ENCODE results near the gene FGGY. TPM values are rescaled to one million over a fixed set of nuclear protein-coding genes. Genes with fewer than 3 reads are reported as not detected.

Gene FGGY
- total and polyA plus RNA-seq, 7 experiments from 2014 or later = 2.5 to 15.2 (median 11.2) TPM

DNA sequence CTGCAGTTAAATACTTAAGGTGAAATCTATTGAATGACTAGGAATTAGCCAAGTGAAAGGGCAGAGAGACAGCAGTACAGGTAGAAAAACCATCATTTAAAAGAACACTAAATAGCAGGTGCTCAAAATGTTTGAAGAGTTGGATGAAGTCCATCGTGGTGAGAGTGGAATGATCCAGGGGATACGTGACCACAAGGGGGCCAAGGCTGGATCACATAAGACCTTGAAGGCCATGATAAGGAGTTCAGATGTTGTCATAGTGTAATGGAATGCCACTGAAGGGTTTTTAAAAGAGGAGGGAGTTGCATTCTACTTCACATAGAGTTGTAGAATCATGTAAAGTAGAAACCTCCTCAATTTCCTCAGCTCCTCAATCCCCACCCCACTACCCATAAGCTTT lies 483.1 kb downstream of the FGGY start:
- DNase-seq = no peak
- Mint-ChIP-seq H3K27ac (no peak overlapping the region), H3K4me1 (no peaks in the 10 kb centered on the region), H3K4me3 (no peak overlapping the region), H3K27me3 (peaks cover 0 to 20% (median 0%) of the 10 kb centered on the region in 5 donors), H3K36me3 (peaks cover 0 to 4% (median 0%) of the 10 kb centered on the region in 5 donors), H3K9me3 (no peaks in the 10 kb centered on the region)
- Histone ChIP-seq H3K27me3 (ENCODE audit: control insufficient read depth in 2 of 2, insufficient read depth in 2 of 2, low read length in 2 of 2) (no peaks in the 10 kb centered on the region), H3K9me3 (ENCODE audit: control insufficient read depth in 2 of 3, low read length in 3 of 3) (no peaks in the 10 kb centered on the region), H3K36me3 (ENCODE audit: control insufficient read depth in 2 of 3, insufficient read depth in 3 of 3, low read length in 3 of 3) (no peaks in the 10 kb centered on the region), H3K4me1 (ENCODE audit: control insufficient read depth in 2 of 2, insufficient read depth in 2 of 2, low read length in 2 of 2) (no peaks in the 10 kb centered on the region), H3K27ac (ENCODE audit: low read depth, low read length) (no peak overlapping the region), H3K4me3 (ENCODE audit: low read length) (no peak overlapping the region)
- no peak for ATAC-seq
- POLR2A ChIA-PET = interaction anchor here (0.6 kb wide), 1 partner anchor 811 kb away, joined by 6 read pairs; no protein-coding TSS in a partner anchor
- intact Hi-C loops (cut with micrococcal nuclease) = loop anchor here in 1 of 2 donors (1.0 to 10.0 kb wide), 2 partner anchors 65 to 167 kb away; no protein-coding TSS in a partner anchor
- CTCF ChIA-PET = no interaction called here

- H3K27ac ChIP-seq (ENCODE audit: low read depth, low read length) = no peak overlapping the region
- ChIA-PET CTCF (no interaction called here), POLR2A (no interaction called here)
- no peak overlapping the region for H3K4me3 ChIP-seq (ENCODE audit: low read length)
- no peaks in the 10 kb centered on the region for H3K36me3 ChIP-seq (ENCODE audit: control insufficient read depth in 2 of 3, insufficient read depth in 3 of 3, low read length in 3 of 3)
- Mint-ChIP-seq H3K27me3 (peaks cover 7 to 17% (median 8%) of the 10 kb centered on the region in 5 donors), H3K4me3 (no peak overlapping the region), H3K9me3 (peaks cover 6 to 40% (median 24%) of the 10 kb centered on the region in 11 donors), H3K36me3 (peaks cover 1 to 22% (median 8%) of the 10 kb centered on the region in 5 donors), H3K4me1 (peaks cover 0 to 8% (median 4%) of the 10 kb centered on the region in 7 donors), H3K27ac (no peak overlapping the region)
- no peak for DNase-seq
- H3K9me3 ChIP-seq (ENCODE audit: control insufficient read depth in 2 of 3, low read length in 3 of 3) = peaks cover 0 to 11% (median 0%) of the 10 kb centered on the region in 3 experiments
- intact Hi-C loops (cut with micrococcal nuclease) = loop anchor here in 1 of 2 donors (10.0 kb wide), 1 partner anchor 56 kb away; no protein-coding TSS in a partner anchor
- H3K27me3 ChIP-seq (ENCODE audit: control insufficient read depth in 2 of 2, insufficient read depth in 2 of 2, low read length in 2 of 2) = no peaks in the 10 kb centered on the region
- ATAC-seq = no peak
- no peaks in the 10 kb centered on the region for H3K4me1 ChIP-seq (ENCODE audit: control insufficient read depth in 2 of 2, insufficient read depth in 2 of 2, low read length in 2 of 2)
These were observed 491.9 kb downstream of the FGGY start for GRCh38 chr1:59788825-59789224.

DNA sequence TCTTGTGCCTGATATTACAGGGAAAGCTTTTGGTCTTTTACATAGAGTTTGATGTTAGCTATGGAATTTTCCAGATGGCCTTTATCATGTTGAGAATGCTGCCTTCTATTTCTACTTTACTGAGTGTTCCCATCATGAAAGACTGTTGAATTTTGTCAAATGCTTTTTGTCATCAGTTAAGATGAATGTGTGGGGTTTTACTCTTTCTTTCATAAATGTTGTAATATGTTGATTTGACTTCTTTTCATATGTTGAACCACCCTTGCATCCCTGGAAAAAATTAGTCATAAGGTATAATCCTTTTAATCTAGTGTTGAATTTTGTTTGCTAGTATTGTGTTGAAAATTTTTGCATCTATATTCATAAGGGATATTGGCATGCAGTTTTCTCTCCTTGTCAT lies 501.7 kb downstream of the FGGY start:
- Histone ChIP-seq H3K4me1 (ENCODE audit: control insufficient read depth in 2 of 2, insufficient read depth in 2 of 2, low read length in 2 of 2) (no peaks in the 10 kb centered on the region), H3K36me3 (ENCODE audit: control insufficient read depth in 2 of 3, insufficient read depth in 3 of 3, low read length in 3 of 3) (no peaks in the 10 kb centered on the region), H3K9me3 (ENCODE audit: control insufficient read depth in 2 of 3, low read length in 3 of 3) (no peaks in the 10 kb centered on the region), H3K27me3 (ENCODE audit: control insufficient read depth in 2 of 2, insufficient read depth in 2 of 2, low read length in 2 of 2) (no peaks in the 10 kb centered on the region), H3K4me3 (ENCODE audit: low read length) (no peak overlapping the region), H3K27ac (ENCODE audit: low read depth, low read length) (no peak overlapping the region)
- H3K4me1 Mint-ChIP-seq = peaks cover 0 to under 1% (median 0%) of the 10 kb centered on the region in 7 donors
- CTCF ChIA-PET = no interaction called here
- peaks cover 0 to 3% (median 0%) of the 10 kb centered on the region in 5 donors for H3K36me3 Mint-ChIP-seq
- H3K9me3 Mint-ChIP-seq = peaks cover 3 to 24% (median 10%) of the 10 kb centered on the region in 11 donors
- POLR2A ChIA-PET = no interaction called here
- H3K4me3 Mint-ChIP-seq = no peak overlapping the region
- no peak overlapping the region for H3K27ac Mint-ChIP-seq
- DNase-seq (no peak), ATAC-seq (no peak)
- intact Hi-C loops (cut with micrococcal nuclease) = no loop called here
- peaks cover 0 to 33% (median 18%) of the 10 kb centered on the region in 5 donors for H3K27me3 Mint-ChIP-seq

DNA sequence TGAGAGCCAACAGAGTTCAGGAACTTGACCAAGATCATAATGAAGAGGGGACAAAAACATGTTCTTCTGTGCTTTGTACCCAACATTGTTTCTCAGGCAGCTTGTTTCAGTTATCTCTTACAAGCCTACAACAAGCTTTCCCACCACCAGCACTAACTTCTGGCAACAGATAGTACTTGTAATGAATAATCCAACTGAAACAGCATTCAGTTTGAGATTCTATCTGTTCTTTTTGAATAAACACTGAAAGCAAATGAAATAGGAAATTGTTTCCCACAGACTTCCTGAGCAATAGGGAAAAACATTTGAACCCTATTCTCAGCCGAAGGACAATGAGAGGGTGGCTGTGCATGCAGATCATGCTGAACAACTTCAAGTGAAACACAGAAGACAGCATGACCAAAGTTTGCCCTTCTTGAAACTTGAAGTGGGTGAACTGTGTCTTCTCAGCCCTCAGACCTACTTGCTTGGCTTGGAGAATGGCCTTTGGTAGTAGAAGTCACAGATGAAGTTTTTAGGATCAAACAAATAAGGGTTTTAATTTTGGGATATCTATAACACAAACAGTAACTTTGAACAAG lies 506.7 kb downstream of the FGGY start:
- DNase-seq (no peak), ATAC-seq (no peak)
- Mint-ChIP-seq H3K4me1 (no peaks in the 10 kb centered on the region), H3K27ac (no peak overlapping the region), H3K9me3 (peaks cover 0 to 5% (median 0%) of the 10 kb centered on the region in 11 donors), H3K4me3 (no peak overlapping the region), H3K36me3 (no peaks in the 10 kb centered on the region), H3K27me3 (peaks cover under 1 to 20% (median 17%) of the 10 kb centered on the region in 5 donors)
- intact Hi-C loops (cut with micrococcal nuclease) = no loop called here
- H3K4me1 ChIP-seq (ENCODE audit: control insufficient read depth in 2 of 2, insufficient read depth in 2 of 2, low read length in 2 of 2) = no peaks in the 10 kb centered on the region
- no peaks in the 10 kb centered on the region for H3K36me3 ChIP-seq (ENCODE audit: control insufficient read depth in 2 of 3, insufficient read depth in 3 of 3, low read length in 3 of 3)
- no peaks in the 10 kb centered on the region for H3K27me3 ChIP-seq (ENCODE audit: control insufficient read depth in 2 of 2, insufficient read depth in 2 of 2, low read length in 2 of 2)
- CTCF ChIA-PET = interaction anchor here (0.9 kb wide), 1 partner anchor 44 kb away, joined by 3 read pairs; no protein-coding TSS in a partner anchor
- POLR2A ChIA-PET = no interaction called here
- no peak overlapping the region for H3K27ac ChIP-seq (ENCODE audit: low read depth, low read length)
- no peaks in the 10 kb centered on the region for H3K9me3 ChIP-seq (ENCODE audit: control insufficient read depth in 2 of 3, low read length in 3 of 3)
- no peak overlapping the region for H3K4me3 ChIP-seq (ENCODE audit: low read length)

DNA sequence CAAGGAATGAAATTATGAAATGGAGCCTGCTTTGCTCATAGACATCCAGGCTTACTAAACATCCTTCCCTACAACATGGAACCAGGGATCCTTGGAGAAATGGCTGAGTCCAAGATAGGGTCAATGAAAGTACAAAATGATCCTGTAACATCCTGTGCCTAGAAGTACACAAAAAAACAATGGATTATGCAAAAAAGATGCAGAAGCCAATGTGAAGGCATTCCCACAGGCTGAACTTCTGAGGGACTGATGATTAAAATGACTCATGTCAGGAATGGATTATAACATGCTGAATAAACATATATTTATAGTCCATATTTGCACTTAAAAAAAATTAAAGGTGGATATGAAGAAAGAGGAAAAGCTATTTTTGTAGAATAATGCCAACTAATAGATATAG lies 507.4 kb downstream of the FGGY start:
- H3K9me3 Mint-ChIP-seq = peaks cover 0 to 5% (median 0%) of the 10 kb centered on the region in 11 donors
- CTCF ChIA-PET = no interaction called here
- H3K4me3 Mint-ChIP-seq = no peak overlapping the region
- DNase-seq (no peak), ATAC-seq (no peak)
- H3K36me3 ChIP-seq (ENCODE audit: control insufficient read depth in 2 of 3, insufficient read depth in 3 of 3, low read length in 3 of 3) = no peaks in the 10 kb centered on the region
- H3K27me3 ChIP-seq (ENCODE audit: control insufficient read depth in 2 of 2, insufficient read depth in 2 of 2, low read length in 2 of 2) = no peaks in the 10 kb centered on the region
- no peaks in the 10 kb centered on the region for H3K4me1 Mint-ChIP-seq
- H3K27ac Mint-ChIP-seq = no peak overlapping the region
- no peaks in the 10 kb centered on the region for H3K9me3 ChIP-seq (ENCODE audit: control insufficient read depth in 2 of 3, low read length in 3 of 3)
- intact Hi-C loops (cut with micrococcal nuclease) = no loop called here
- peaks cover 6 to 26% (median 17%) of the 10 kb centered on the region in 5 donors for H3K27me3 Mint-ChIP-seq
- H3K4me1 ChIP-seq (ENCODE audit: control insufficient read depth in 2 of 2, insufficient read depth in 2 of 2, low read length in 2 of 2) = no peaks in the 10 kb centered on the region
- POLR2A ChIA-PET = interaction anchor here (0.6 kb wide), 1 partner anchor 1100 kb away, joined by 4 read pairs; no protein-coding TSS in a partner anchor
- H3K27ac ChIP-seq (ENCODE audit: low read depth, low read length) = no peak overlapping the region
- no peaks in the 10 kb centered on the region for H3K36me3 Mint-ChIP-seq
- H3K4me3 ChIP-seq (ENCODE audit: low read length) = no peak overlapping the region

DNA sequence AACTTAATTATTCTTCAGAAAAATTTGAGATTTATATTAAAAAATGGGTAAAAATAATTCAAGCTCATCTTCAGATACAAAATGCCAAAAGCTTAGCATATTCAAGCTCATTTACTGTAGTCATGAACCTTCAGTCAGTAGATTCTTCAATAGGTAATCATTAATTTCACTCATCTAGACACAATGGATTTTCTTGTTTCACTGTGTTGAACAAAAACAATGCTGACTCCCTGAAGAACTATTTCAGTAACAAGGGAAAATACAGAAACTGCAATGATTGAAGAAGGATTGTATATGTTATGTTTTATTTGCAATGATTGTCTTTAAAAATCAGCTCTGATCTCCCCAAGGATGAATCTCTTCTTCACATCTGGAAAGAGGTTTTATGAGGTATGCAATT lies 508.7 kb downstream of the FGGY start:
- intact Hi-C loops (cut with micrococcal nuclease) = no loop called here
- Histone ChIP-seq H3K4me1 (ENCODE audit: control insufficient read depth in 2 of 2, insufficient read depth in 2 of 2, low read length in 2 of 2) (no peaks in the 10 kb centered on the region), H3K27ac (ENCODE audit: low read depth, low read length) (no peak overlapping the region), H3K9me3 (ENCODE audit: control insufficient read depth in 2 of 3, low read length in 3 of 3) (no peaks in the 10 kb centered on the region), H3K36me3 (ENCODE audit: control insufficient read depth in 2 of 3, insufficient read depth in 3 of 3, low read length in 3 of 3) (no peaks in the 10 kb centered on the region), H3K27me3 (ENCODE audit: control insufficient read depth in 2 of 2, insufficient read depth in 2 of 2, low read length in 2 of 2) (no peaks in the 10 kb centered on the region), H3K4me3 (ENCODE audit: low read length) (no peak overlapping the region)
- peaks cover 0 to 5% (median 0%) of the 10 kb centered on the region in 11 donors for H3K9me3 Mint-ChIP-seq
- no peaks in the 10 kb centered on the region for H3K4me1 Mint-ChIP-seq
- no peak for DNase-seq
- peaks cover 11 to 37% (median 21%) of the 10 kb centered on the region in 5 donors for H3K27me3 Mint-ChIP-seq
- no peak overlapping the region for H3K27ac Mint-ChIP-seq
- POLR2A ChIA-PET = interaction anchor here (0.7 kb wide), 1 partner anchor 1263 kb away, joined by 4 read pairs; no protein-coding TSS in a partner anchor
- H3K4me3 Mint-ChIP-seq = no peak overlapping the region
- no peak for ATAC-seq
- CTCF ChIA-PET = interaction anchor here (0.6 to 0.7 kb wide), 2 partner anchors 26 to 1063 kb away, joined by 3 to 5 read pairs; no protein-coding TSS in a partner anchor
- no peaks in the 10 kb centered on the region for H3K36me3 Mint-ChIP-seq
